HCT116 (cell line): ENCODE data around the gene GMPR2.

Source experiments
- EZH2 ChIP-seq: fragments of 200-600 bp; sonication (generic); IDR thresholded peaks from 2 replicates; pipeline ENCODE4 v1.6.1; 2017; ENCODE audit warnings: antibody characterized with exemption, mixed run types
- EZH2phosphoT487 ChIP-seq: fragments of 200-600 bp; IDR thresholded peaks from 2 replicates; pipeline ENCODE4 v1.6.1; 2018; ENCODE audit warnings: antibody characterized with exemption, borderline replicate concordance
- FOSL1 ChIP-seq: IDR thresholded peaks from 2 replicates; pipeline ENCODE4 v1.6.1; 2012; ENCODE audit warnings: low read depth
- MAX ChIP-seq: IDR thresholded peaks from 2 replicates; pipeline ENCODE4 v1.6.1; 2012
- POLR2A ChIP-seq: IDR thresholded peaks from 2 replicates; pipeline ENCODE4 v1.7.0; 2011; ENCODE audit warnings: borderline replicate concordance; ENCODE audit not compliant: insufficient read depth, insufficient read length; ENCODE audit errors: extremely low read depth
- POLR2AphosphoS5 ChIP-seq: IDR thresholded peaks from 2 replicates; pipeline ENCODE4 v1.6.1; 2011; ENCODE audit warnings: mild to moderate bottlenecking, low read depth, low read length, moderate library complexity
- TF ChIP-seq, protein P1 (sequence below): IDR thresholded peaks from 2 replicates; pipeline ENCODE4 v1.6.1; 2012
- TF ChIP-seq, protein P2 (sequence below), 3 experiments: fragments of 200-600 bp in 1 of 3; sonication (generic) in 1 of 3; IDR thresholded peaks in 2 of 3; conservative IDR thresholded peaks in 1 of 3; 2 replicates each; pipeline ENCODE4 v1.5.1; 2012 to 2017; ENCODE audit warnings: low read depth in 2 of 3, low read length in 2 of 3, antibody characterized with exemption in 1 of 3, borderline replicate concordance in 1 of 3, control low read depth in 1 of 3, mild to moderate bottlenecking in 1 of 3, mixed read lengths in 1 of 3, mixed run types in 1 of 3, moderate library complexity in 1 of 3; ENCODE audit not compliant: insufficient read depth in 1 of 3

DNA sequence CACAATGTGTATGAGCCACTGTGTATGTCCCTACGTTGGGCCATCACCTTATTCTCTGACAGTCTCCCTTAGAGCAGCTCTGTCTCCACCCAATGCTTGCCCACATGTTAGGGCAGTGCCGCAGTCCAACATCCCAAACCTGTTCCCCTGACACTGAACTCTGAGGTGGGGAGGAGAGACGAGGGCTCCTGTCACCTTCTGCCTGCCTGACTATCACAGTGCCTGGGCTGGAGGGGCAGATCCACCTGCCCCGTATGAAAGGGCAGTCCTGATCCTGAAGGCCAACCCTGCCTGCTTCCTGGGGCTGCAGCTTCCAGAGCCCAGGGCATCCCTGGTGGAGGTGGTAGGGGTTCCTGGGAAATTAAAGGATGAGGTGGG, 28.0 kb downstream of the GMPR2 start:
- TF ChIP-seq EZH2phosphoT487 (no peak), MAX (no peak), POLR2AphosphoS5 (no peak), POLR2A (no peak), FOSL1 (no peak), EZH2 (no peak)
- TF ChIP-seq, protein P1, sequence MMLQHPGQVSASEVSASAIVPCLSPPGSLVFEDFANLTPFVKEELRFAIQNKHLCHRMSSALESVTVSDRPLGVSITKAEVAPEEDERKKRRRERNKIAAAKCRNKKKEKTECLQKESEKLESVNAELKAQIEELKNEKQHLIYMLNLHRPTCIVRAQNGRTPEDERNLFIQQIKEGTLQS: no peak
- TF ChIP-seq, protein P2, sequence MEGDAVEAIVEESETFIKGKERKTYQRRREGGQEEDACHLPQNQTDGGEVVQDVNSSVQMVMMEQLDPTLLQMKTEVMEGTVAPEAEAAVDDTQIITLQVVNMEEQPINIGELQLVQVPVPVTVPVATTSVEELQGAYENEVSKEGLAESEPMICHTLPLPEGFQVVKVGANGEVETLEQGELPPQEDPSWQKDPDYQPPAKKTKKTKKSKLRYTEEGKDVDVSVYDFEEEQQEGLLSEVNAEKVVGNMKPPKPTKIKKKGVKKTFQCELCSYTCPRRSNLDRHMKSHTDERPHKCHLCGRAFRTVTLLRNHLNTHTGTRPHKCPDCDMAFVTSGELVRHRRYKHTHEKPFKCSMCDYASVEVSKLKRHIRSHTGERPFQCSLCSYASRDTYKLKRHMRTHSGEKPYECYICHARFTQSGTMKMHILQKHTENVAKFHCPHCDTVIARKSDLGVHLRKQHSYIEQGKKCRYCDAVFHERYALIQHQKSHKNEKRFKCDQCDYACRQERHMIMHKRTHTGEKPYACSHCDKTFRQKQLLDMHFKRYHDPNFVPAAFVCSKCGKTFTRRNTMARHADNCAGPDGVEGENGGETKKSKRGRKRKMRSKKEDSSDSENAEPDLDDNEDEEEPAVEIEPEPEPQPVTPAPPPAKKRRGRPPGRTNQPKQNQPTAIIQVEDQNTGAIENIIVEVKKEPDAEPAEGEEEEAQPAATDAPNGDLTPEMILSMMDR (IDR thresholded peaks at IDR 0.05 in 2 of 3, conservative IDR thresholded peaks at IDR 0.05 in 1 of 3; ENCODE audit: borderline replicate concordance in 1 of 3, insufficient read depth in 1 of 3, low read depth in 2 of 3, low read length in 2 of 3): no peak
